Germinal center (tissue), 1 donor: ENCODE measurements around the gene ATP11C.
"Not testable (repeated sequence)": the region's sequence is repeated elsewhere in the genome, so short reads cannot be mapped to it uniquely, and the experiment has no call there.

ENCODE experiments used
- DNase-seq: peaks from one replicate; pipeline ENCODE4 v3.0.0; 2012; ENCODE audit warnings: mixed read lengths, low spot score

ATP11C gene

GRCh38 chrX:139856826-139857225 lies 76.0 kb downstream of the ATP11C start:
- DNase-seq: not testable (repeated sequence)

GRCh38 chrX:139851730-139852129 lies 81.1 kb downstream of the ATP11C start:
- no peak for DNase-seq

GRCh38 chrX:139850968-139851367 lies 81.9 kb downstream of the ATP11C start:
- DNase-seq: no peak

- DNase-seq: peak; percentile 7
Measured at GRCh38 chrX:139844884-139845283, 88.0 kb downstream of the ATP11C start.

GRCh38 chrX:139844163-139844562 lies 88.7 kb downstream of the ATP11C start:
- DNase-seq: peak; percentile 17

GRCh38 chrX:139842326-139843185 lies 90.3 kb downstream of the ATP11C start:
- DNase-seq: no peak

- DNase-seq: not testable (repeated sequence)
Measured at GRCh38 chrX:139836335-139836734, 96.5 kb downstream of the ATP11C start.

- DNase-seq: no peak
Measured at GRCh38 chrX:139834879-139835278, 98.0 kb downstream of the ATP11C start.

- DNase-seq: no peak
Measured at GRCh38 chrX:139832718-139833309, 100.0 kb downstream of the ATP11C start.

GRCh38 chrX:139831675-139832456 lies 101.0 kb downstream of the ATP11C start:
- no peak for DNase-seq

- DNase-seq: no peak
Measured at GRCh38 chrX:139831017-139831416, 101.8 kb downstream of the ATP11C start.

GRCh38 chrX:139828830-139829229 lies 104.0 kb downstream of the ATP11C start:
- DNase-seq: no peak

GRCh38 chrX:139828033-139828432 lies 104.8 kb downstream of the ATP11C start:
- DNase-seq: no peak

GRCh38 chrX:139826065-139827044 lies 106.5 kb downstream of the ATP11C start:
- no peak for DNase-seq

- no peak for DNase-seq
Measured at GRCh38 chrX:139825618-139826017, 107.2 kb downstream of the ATP11C start.

- DNase-seq: no peak
Measured at GRCh38 chrX:139823806-139824205, 109.0 kb downstream of the ATP11C start.

- no peak for DNase-seq
Measured at GRCh38 chrX:139820358-139820984, 112.4 kb downstream of the ATP11C start.

GRCh38 chrX:139816204-139816603 lies 116.6 kb downstream of the ATP11C start:
- no peak for DNase-seq

GRCh38 chrX:139815771-139816170 lies 117.1 kb downstream of the ATP11C start:
- DNase-seq: no peak

GRCh38 chrX:139811942-139812629 lies 120.8 kb downstream of the ATP11C start:
- DNase-seq: peak; percentile 3
